HCT116 (cell line): ENCODE measurements around the gene SGIP1. TPM values are rescaled to one million over a fixed set of nuclear protein-coding genes. Genes with fewer than 3 reads are reported as not detected.
A peak's percentile ranks its signal among the peaks of the same experiment; 100 is the strongest.

Experiments
- ATAC-seq: fragments of 200-7000 bp; cut with Tn5 transposase; 2 replicates; pipeline ENCODE4 v1.9.1; 2020; ENCODE audit warnings: mild to moderate bottlenecking, moderate library complexity
- BruUV-seq: library from RNA; stranded (reverse); fragments of 400-500 nt; replicated peaks from 2 replicates; lab custom pipeline; 2021; lab: Mats Ljungman, UMichigan
- CTCF ChIA-PET: fragments of 300-600 bp; sonication (Branson Sonifier 250); formaldehyde crosslinking; loops from one replicate; lab custom pipeline; 2021; ENCODE audit warnings: antibody characterized with exemption; lab: Charles Lee
- POLR2A ChIA-PET: fragments of 300-600, 350-600 bp; sonication (Branson Sonifier 250); formaldehyde crosslinking; loops from one replicate; lab custom pipeline; 2021; ENCODE audit warnings: antibody characterized with exemption; lab: Charles Lee
- RAD21 ChIA-PET, 2 experiments: fragments of 300-600 bp; sonication (Branson Sonifier 250); formaldehyde crosslinking; loops; one replicate each; lab custom pipeline; 2023; ENCODE audit warnings: low total read pairs in 2 of 2; ENCODE audit not compliant: uncharacterized antibody in 2 of 2, unreplicated experiment in 2 of 2, low non-redundant PET in 1 of 2; lab: Charles Lee
- DNase-seq: peaks from one replicate; pipeline ENCODE4 v3.0.0-alpha.2; 2010; ENCODE audit warnings: low read depth, low spot score
- H2AFZ ChIP-seq: fragments of 200-600 bp; shearing (Covaris generic), sonication (generic); 2 replicates; pipeline ENCODE4 v1.6.1; 2017; ENCODE audit warnings: low read depth, mixed run types, mixed read lengths, antibody characterized with exemption, low read length; ENCODE audit not compliant: poor library complexity, severe bottlenecking
- H3K27ac ChIP-seq: 2 replicates; pipeline ENCODE4 v1.5.1; 2012; ENCODE audit warnings: low read depth, low read length
- H3K27me3 ChIP-seq: fragments of 200-600 bp; sonication (generic); 2 replicates; pipeline ENCODE4 v1.6.1; 2016; ENCODE audit warnings: mixed run types, low read length, mixed read lengths; ENCODE audit not compliant: insufficient read depth
- H3K36me3 ChIP-seq, 2 experiments: fragments of 200-500 bp in 1 of 2; fragments of 200-600 bp in 1 of 2; sonication (Bioruptor generic) in 1 of 2; sonication (generic) in 1 of 2; 2 replicates each; pipeline versions ENCODE4 v1.5.1 to v1.6.1; 2014 to 2016; ENCODE audit warnings: low read length in 2 of 2, inconsistent platforms in 1 of 2, mixed read lengths in 1 of 2, mixed run types in 1 of 2; ENCODE audit not compliant: insufficient read depth in 2 of 2, control insufficient read depth in 1 of 2
- H3K4me1 ChIP-seq, 2 experiments: fragments of 200-600 bp in 1 of 2; sonication (generic) in 1 of 2; 2 replicates each; pipeline versions ENCODE4 v1.5.1 to v1.6.1; 2012 to 2017; ENCODE audit warnings: low read length in 2 of 2, inconsistent platforms in 1 of 2, mild to moderate bottlenecking in 1 of 2, mixed read lengths in 1 of 2, mixed run types in 1 of 2, moderate library complexity in 1 of 2; ENCODE audit not compliant: insufficient read depth in 2 of 2, control insufficient read depth in 1 of 2
- H3K4me2 ChIP-seq: fragments of 200-600 bp; sonication (generic); 2 replicates; pipeline ENCODE4 v1.6.1; 2017; ENCODE audit warnings: mixed run types, low read length, mixed read lengths
- H3K4me3 ChIP-seq, 2 experiments: fragments of 200-600 bp in 1 of 2; sonication (generic) in 1 of 2; replicated peaks in 1 of 2; 2 replicates each; pipeline ENCODE4 v1.5.1; 2011 to 2016; ENCODE audit warnings: low read length in 2 of 2, control low read depth in 1 of 2, low read depth in 1 of 2, mild to moderate bottlenecking in 1 of 2, mixed read lengths in 1 of 2, mixed run types in 1 of 2
- H3K79me2 ChIP-seq: fragments of 200-600 bp; sonication (generic); 2 replicates; pipeline ENCODE4 v1.6.1; 2017; ENCODE audit warnings: mild to moderate bottlenecking, mixed run types, low read length, moderate library complexity, mixed read lengths; ENCODE audit not compliant: insufficient read depth
- H3K9ac ChIP-seq: fragments of 200-600 bp; sonication (generic); 2 replicates; pipeline ENCODE4 v1.6.1; 2016; ENCODE audit warnings: low read length, mixed read lengths
- H3K9me2 ChIP-seq: fragments of 200-600 bp; sonication (generic), shearing (Covaris generic); 2 replicates; pipeline ENCODE4 v1.6.1; 2017; ENCODE audit warnings: mixed run types, mild to moderate bottlenecking, moderate library complexity; ENCODE audit not compliant: insufficient read depth
- H3K9me3 ChIP-seq, 2 experiments: fragments of 200-500 bp in 1 of 2; fragments of 200-600 bp in 1 of 2; sonication (Bioruptor generic) in 1 of 2; sonication (generic) in 1 of 2; 2 replicates each; pipeline ENCODE4 v1.6.1; 2014 to 2017; ENCODE audit warnings: low read length in 2 of 2, mixed read lengths in 2 of 2, inconsistent platforms in 1 of 2, low read depth in 1 of 2, mild to moderate bottlenecking in 1 of 2, mixed run types in 1 of 2, moderate library complexity in 1 of 2; ENCODE audit not compliant: control insufficient read depth in 1 of 2, insufficient read depth in 1 of 2
- H4K20me1 ChIP-seq: fragments of 200-600 bp; sonication (generic), shearing (Covaris generic); 2 replicates; pipeline ENCODE4 v1.6.1; 2017; ENCODE audit warnings: mixed run types, mild to moderate bottlenecking, moderate library complexity; ENCODE audit not compliant: insufficient read depth
- CBX3 ChIP-seq: IDR thresholded peaks from 2 replicates; pipeline ENCODE4 v1.6.1; 2012; ENCODE audit warnings: low read depth
- CEBPB ChIP-seq: IDR thresholded peaks from 2 replicates; pipeline ENCODE4 v1.6.1; 2012; ENCODE audit warnings: low read depth
- EGR1 ChIP-seq: IDR thresholded peaks from 2 replicates; pipeline ENCODE4 v1.6.1; 2012; ENCODE audit warnings: low read depth
- ELF1 ChIP-seq: IDR thresholded peaks from 2 replicates; pipeline ENCODE4 v1.6.1; 2012; ENCODE audit warnings: low read depth, borderline replicate concordance
- EZH2 ChIP-seq: fragments of 200-600 bp; sonication (generic); IDR thresholded peaks from 2 replicates; pipeline ENCODE4 v1.6.1; 2017; ENCODE audit warnings: antibody characterized with exemption, mixed run types
- FOSL1 ChIP-seq: IDR thresholded peaks from 2 replicates; pipeline ENCODE4 v1.6.1; 2012; ENCODE audit warnings: low read depth
- JUND ChIP-seq: IDR thresholded peaks from 2 replicates; pipeline ENCODE4 v1.6.1; 2012
- MAX ChIP-seq: IDR thresholded peaks from 2 replicates; pipeline ENCODE4 v1.6.1; 2012
- POLR2AphosphoS5 ChIP-seq: IDR thresholded peaks from 2 replicates; pipeline ENCODE4 v1.6.1; 2011; ENCODE audit warnings: mild to moderate bottlenecking, low read depth, low read length, moderate library complexity
- REST ChIP-seq: IDR thresholded peaks from 2 replicates; pipeline ENCODE4 v1.6.1; 2012; ENCODE audit warnings: low read depth
- SIN3A ChIP-seq: IDR thresholded peaks from 2 replicates; pipeline ENCODE4 v1.6.1; 2012; ENCODE audit warnings: low read depth
- YY1 ChIP-seq: IDR thresholded peaks from 2 replicates; pipeline ENCODE4 v1.6.1; 2011; ENCODE audit warnings: low read length, low read depth, moderate library complexity, mild to moderate bottlenecking; ENCODE audit not compliant: insufficient replicate concordance; ENCODE audit errors: extremely low read depth
- ZBTB33 ChIP-seq: IDR thresholded peaks from 2 replicates; pipeline ENCODE4 v1.6.1; 2011; ENCODE audit warnings: mild to moderate bottlenecking, low read length, moderate library complexity; ENCODE audit not compliant: insufficient replicate concordance; ENCODE audit errors: extremely low read depth
- ZNF274 ChIP-seq: fragments of 200-500 bp; sonication (Bioruptor generic); IDR thresholded peaks from 2 replicates; pipeline ENCODE4 v1.6.1; 2014; ENCODE audit warnings: mild to moderate bottlenecking, low read depth, low read length, inconsistent platforms
- intact Hi-C: fragments of 100-400 bp; cut with micrococcal nuclease; formaldehyde crosslinking; loops from 2 replicates; pipeline ENCODE4 v1.10.0; 2022
- total RNA-seq: library from RNA; stranded (reverse); gene quantifications from one replicate; pipeline ENCODE4 v1.2.1, GENCODE V29; 2021; ENCODE audit not compliant: unreplicated experiment
- TF ChIP-seq, protein P1 (sequence below): IDR thresholded peaks from 2 replicates; pipeline ENCODE4 v1.6.1; 2012

SGIP1 gene
- total RNA-seq, 1 experiment from 2014 or later, result 0.15 TPM

DNA sequence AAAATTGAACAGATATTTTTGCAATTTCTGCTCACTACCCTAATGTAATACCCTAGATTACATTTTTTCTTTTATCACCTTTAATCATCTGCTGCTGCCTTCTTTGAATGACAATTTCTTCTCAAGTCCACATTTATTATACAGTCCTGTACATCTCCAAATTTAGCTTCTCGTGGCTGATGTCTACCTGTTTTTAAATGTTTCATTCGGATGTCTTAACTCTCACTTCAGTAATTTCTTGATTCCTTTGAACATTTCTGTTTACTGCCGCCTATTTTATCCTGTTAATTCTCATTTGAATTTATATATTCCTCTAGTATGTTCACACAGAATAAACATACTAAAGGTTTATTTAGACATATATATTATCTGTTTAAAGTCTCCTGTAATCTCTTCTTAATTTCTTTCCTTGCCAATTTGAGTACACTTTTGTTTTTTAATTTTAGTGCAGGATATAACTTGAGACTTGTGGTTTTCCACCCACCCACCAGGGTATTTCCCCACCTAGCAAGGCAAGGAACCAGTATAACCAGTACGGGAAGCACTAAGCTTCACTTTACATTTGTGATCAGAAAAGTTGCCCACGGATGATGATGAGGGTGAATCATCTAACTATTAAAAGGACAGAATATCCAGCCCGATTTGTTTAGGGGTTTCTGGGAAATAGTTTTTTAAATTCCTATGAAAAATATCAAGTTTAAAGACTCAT lies 254.4 kb downstream of the SGIP1 start (continued):
- TF ChIP-seq ELF1 (no peak), JUND (0 out of 2 replicates have a peak, but pooled peaks have one; percentile 17), EGR1 (peak; percentile 37; the same call in 1 of the 2 replicates), SIN3A (no peak)

- Histone ChIP-seq H2AFZ (peak overlapping the region; percentile 59), H3K79me2 (no peaks in the 10 kb centered on the region), H3K9me2 (no peaks in the 10 kb centered on the region), H3K9ac (no peak overlapping the region), H3K4me3 (no peak overlapping the region), H3K36me3 (no peaks in the 10 kb centered on the region), H3K4me2 (no peak overlapping the region), H3K27me3 (no peaks in the 10 kb centered on the region), H3K27ac (no peak overlapping the region), H4K20me1 (no peaks in the 10 kb centered on the region), H3K9me3 (no peaks in the 10 kb centered on the region), H3K4me1 (peaks cover 4% of the 10 kb centered on the region in 2 experiments; a peak in 3 of 4 replicates)
- RAD21 ChIA-PET, result no interaction called here
- no peak for ATAC-seq
- no TSS peak for BruUV-seq
- intact Hi-C loops, result no loop called here
- no peak for DNase-seq
- CTCF ChIA-PET, result no interaction called here
- POLR2A ChIA-PET, result no interaction called here
- TF ChIP-seq CBX3 (no peak), EZH2 (no peak), EGR1 (no peak), FOSL1 (no peak), POLR2AphosphoS5 (no peak), REST (no peak), YY1 (no peak), ZBTB33 (no peak), SIN3A (no peak), MAX (no peak), CEBPB (no peak), ZNF274 (no peak), ELF1 (no peak), JUND (no peak)
- TF ChIP-seq, protein P1, sequence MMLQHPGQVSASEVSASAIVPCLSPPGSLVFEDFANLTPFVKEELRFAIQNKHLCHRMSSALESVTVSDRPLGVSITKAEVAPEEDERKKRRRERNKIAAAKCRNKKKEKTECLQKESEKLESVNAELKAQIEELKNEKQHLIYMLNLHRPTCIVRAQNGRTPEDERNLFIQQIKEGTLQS, result no peak
Measured at GRCh38 chr1:66791621-66792610, 258.0 kb downstream of the SGIP1 start.
